GM23338 (cell line): ENCODE results near the gene MED9. TPM values are rescaled to one million over a fixed set of nuclear protein-coding genes. Genes with fewer than 3 reads are reported as not detected.

Experiments used
- ATAC-seq: fragments of 200-7000 bp; cut with Tn5 transposase; 3 replicates; pipeline ENCODE4 v1.9.1; 2020
- DNase-seq: peaks from one replicate; pipeline ENCODE4 v3.0.0-alpha.2; 2015; ENCODE audit warnings: low spot score
- H2AFZ ChIP-seq: fragments of 200-600 bp; sonication (generic); 2 replicates; pipeline ENCODE4 v1.8.0; 2016; ENCODE audit warnings: antibody characterized with exemption, mild to moderate bottlenecking, moderate library complexity
- H3F3A ChIP-seq: fragments of 200-600 bp; sonication (generic); replicated peaks from 2 replicates; pipeline ENCODE4 v1.8.0; 2017; ENCODE audit warnings: antibody characterized with exemption, mixed run types, low read depth
- H3K27ac ChIP-seq: fragments of 200-600 bp; sonication (generic); 2 replicates; pipeline ENCODE4 v1.6.1; 2016; ENCODE audit warnings: low read depth
- H3K27me3 ChIP-seq: fragments of 200-600 bp; sonication (generic); 2 replicates; pipeline ENCODE4 v1.8.0; 2016; ENCODE audit warnings: mild to moderate bottlenecking, mixed run types, moderate library complexity; ENCODE audit not compliant: insufficient read depth
- H3K36me3 ChIP-seq: fragments of 200-600 bp; sonication (generic); 2 replicates; pipeline ENCODE4 v1.8.0; 2016; ENCODE audit warnings: mild to moderate bottlenecking; ENCODE audit not compliant: insufficient read depth
- H3K4me1 ChIP-seq: fragments of 200-600 bp; sonication (generic); 2 replicates; pipeline ENCODE4 v1.8.0; 2016; ENCODE audit warnings: mild to moderate bottlenecking, moderate library complexity; ENCODE audit not compliant: insufficient read depth
- H3K4me2 ChIP-seq: fragments of 200-600 bp; sonication (generic); 2 replicates; pipeline ENCODE4 v1.7.1; 2017; ENCODE audit warnings: mixed run types
- H3K4me3 ChIP-seq: fragments of 200-600 bp; sonication (generic); 2 replicates; pipeline ENCODE4 v1.6.1; 2016; ENCODE audit warnings: mixed run types
- H3K79me2 ChIP-seq: fragments of 200-600 bp; sonication (generic); replicated peaks from 2 replicates; pipeline ENCODE4 v1.8.0; 2017; ENCODE audit warnings: mild to moderate bottlenecking; ENCODE audit not compliant: insufficient read depth
- H3K9me2 ChIP-seq: fragments of 200-600 bp; sonication (generic); 2 replicates; pipeline ENCODE4 v1.8.0; 2017; ENCODE audit not compliant: insufficient read depth
- H4K20me1 ChIP-seq: fragments of 200-600 bp; sonication (generic); replicated peaks from 2 replicates; pipeline ENCODE4 v1.8.0; 2017; ENCODE audit warnings: mild to moderate bottlenecking; ENCODE audit not compliant: insufficient read depth
- H3K27ac Mint-ChIP-seq: 2 replicates; pipeline ENCODE4 v1.8.0; 2020; ENCODE audit warnings: inconsistent platforms, mild to moderate bottlenecking, moderate library complexity, mixed read lengths
- H3K27me3 Mint-ChIP-seq: 3 replicates; pipeline ENCODE4 v1.8.0; 2022; ENCODE audit warnings: low read depth, mild to moderate bottlenecking, moderate library complexity, mixed read lengths, inconsistent platforms; ENCODE audit not compliant: insufficient read depth, poor library complexity
- H3K36me3 Mint-ChIP-seq: 3 replicates; pipeline ENCODE4 v1.8.0; 2021; ENCODE audit warnings: low read depth, mild to moderate bottlenecking, inconsistent platforms, moderate library complexity, mixed read lengths
- H3K4me1 Mint-ChIP-seq: 3 replicates; pipeline ENCODE4 v1.8.0; 2020; ENCODE audit warnings: mild to moderate bottlenecking, inconsistent platforms, mixed read lengths
- H3K4me3 Mint-ChIP-seq: 3 replicates; pipeline ENCODE4 v1.8.0; 2021; ENCODE audit warnings: moderate library complexity, mild to moderate bottlenecking, inconsistent platforms, mixed read lengths
- H3K9me3 Mint-ChIP-seq: 3 replicates; pipeline ENCODE4 v1.8.0; 2020; ENCODE audit warnings: moderate library complexity, mild to moderate bottlenecking, inconsistent platforms, mixed read lengths
- CREB1 ChIP-seq: fragments of 250-450 bp; sonication (Bioruptor Pico); IDR thresholded peaks from 2 replicates; pipeline ENCODE4 v1.5.0; 2020; ENCODE audit warnings: low read depth, mild to moderate bottlenecking, moderate library complexity
- EZH2 ChIP-seq: fragments of 200-600 bp; sonication (generic); IDR thresholded peaks from one replicate; pipeline ENCODE4 v1.8.0; 2017; ENCODE audit warnings: antibody characterized with exemption, mild to moderate bottlenecking, low read depth; ENCODE audit not compliant: unreplicated experiment
- JUNB ChIP-seq: IDR thresholded peaks from one replicate; pipeline ENCODE4 v1.6.1; 2016; ENCODE audit warnings: antibody characterized with exemption; ENCODE audit not compliant: unreplicated experiment
- NANOG ChIP-seq: IDR thresholded peaks from 2 replicates; pipeline ENCODE4 v1.6.1; 2016; ENCODE audit warnings: antibody characterized with exemption, borderline replicate concordance
- POLR2AphosphoS5 ChIP-seq: IDR thresholded peaks from 2 replicates; pipeline ENCODE4 v1.6.1; 2016; ENCODE audit warnings: antibody characterized with exemption, low read depth
- ZNF331 ChIP-seq: fragments of 250-450 bp; sonication (Bioruptor Pico); IDR thresholded peaks from 2 replicates; pipeline ENCODE4 v1.5.0; 2020; ENCODE audit warnings: low read depth, mild to moderate bottlenecking, moderate library complexity
- polyA plus RNA-seq: library from polyadenylated mRNA; unstranded; fragments of >200 nt; fragmentation: Nextera tagmentation; extraction: Ambion mirVana; gene quantifications from 2 replicates; pipeline ENCODE4 v1.2.1, GENCODE V29; 2016
- total RNA-seq: library from RNA; depleted of rRNA; stranded (reverse); fragments of >200 nt; shearing (Covaris generic); gene quantifications from 2 replicates; pipeline ENCODE4 v1.2.3, GENCODE V29; 2014
- TF ChIP-seq, protein P1 (sequence below), 2 experiments: fragments of 200-600 bp in 1 of 2; sonication (generic) in 1 of 2; conservative IDR thresholded peaks; 2 replicates each; pipeline versions ENCODE4 v1.5.1 to v1.6.1; 2016 to 2017; ENCODE audit warnings: antibody characterized with exemption in 2 of 2, low read depth in 2 of 2, mild to moderate bottlenecking in 2 of 2, moderate library complexity in 1 of 2
- TF ChIP-seq, protein P2 (sequence below): fragments of 250-450 bp; sonication (Bioruptor Pico); IDR thresholded peaks from 2 replicates; pipeline ENCODE4 v1.5.0; 2020; ENCODE audit warnings: mild to moderate bottlenecking, moderate library complexity

The MED9 gene
- total and polyA plus RNA-seq, 2 experiments from 2014 or later: 17.3 to 19.9 TPM

DNA sequence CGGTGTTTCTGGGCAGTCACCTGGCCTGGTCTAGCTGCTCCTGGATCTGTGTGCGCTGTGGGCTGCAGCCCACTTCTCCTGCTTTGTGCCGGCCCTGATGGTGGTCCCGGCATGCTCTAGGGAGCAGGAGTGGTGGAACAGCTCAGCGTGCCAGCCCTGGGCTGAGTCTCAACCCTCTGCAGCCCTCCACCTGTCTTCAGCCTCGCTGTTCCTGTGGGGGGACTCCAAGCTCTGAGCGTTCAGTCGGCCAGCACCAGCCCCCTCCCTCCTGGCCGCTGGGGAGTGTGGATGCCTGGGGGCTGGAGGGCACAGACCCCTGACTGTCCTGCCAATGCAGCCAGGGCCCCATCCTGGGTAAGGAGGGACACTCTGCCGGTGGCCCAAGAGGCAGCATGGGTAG lies 43.1 kb downstream of the MED9 start:
- Histone ChIP-seq H3K4me1 (peaks cover 16% of the 10 kb centered on the region), H3K27ac (no peak overlapping the region), H3K4me2 (no peak overlapping the region), H3F3A (0 out of 2 replicates have a peak, but pooled peaks cover 3% of the 10 kb centered on the region), H4K20me1 (no peaks in the 10 kb centered on the region), H3K36me3 (no peaks in the 10 kb centered on the region), H3K9me2 (no peaks in the 10 kb centered on the region), H3K79me2 (no peaks in the 10 kb centered on the region), H3K27me3 (no peaks in the 10 kb centered on the region), H2AFZ (no peak overlapping the region), H3K4me3 (no peak overlapping the region)
- Mint-ChIP-seq H3K27me3 (peaks cover 12% of the 10 kb centered on the region), H3K4me1 (peaks cover 39% of the 10 kb centered on the region), H3K27ac (no peak overlapping the region), H3K36me3 (no peaks in the 10 kb centered on the region; the same call in 2 of the 3 replicates), H3K4me3 (no peak overlapping the region), H3K9me3 (peaks cover under 1% of the 10 kb centered on the region; the same call in 2 of the 3 replicates)
- TF ChIP-seq, protein P1, sequence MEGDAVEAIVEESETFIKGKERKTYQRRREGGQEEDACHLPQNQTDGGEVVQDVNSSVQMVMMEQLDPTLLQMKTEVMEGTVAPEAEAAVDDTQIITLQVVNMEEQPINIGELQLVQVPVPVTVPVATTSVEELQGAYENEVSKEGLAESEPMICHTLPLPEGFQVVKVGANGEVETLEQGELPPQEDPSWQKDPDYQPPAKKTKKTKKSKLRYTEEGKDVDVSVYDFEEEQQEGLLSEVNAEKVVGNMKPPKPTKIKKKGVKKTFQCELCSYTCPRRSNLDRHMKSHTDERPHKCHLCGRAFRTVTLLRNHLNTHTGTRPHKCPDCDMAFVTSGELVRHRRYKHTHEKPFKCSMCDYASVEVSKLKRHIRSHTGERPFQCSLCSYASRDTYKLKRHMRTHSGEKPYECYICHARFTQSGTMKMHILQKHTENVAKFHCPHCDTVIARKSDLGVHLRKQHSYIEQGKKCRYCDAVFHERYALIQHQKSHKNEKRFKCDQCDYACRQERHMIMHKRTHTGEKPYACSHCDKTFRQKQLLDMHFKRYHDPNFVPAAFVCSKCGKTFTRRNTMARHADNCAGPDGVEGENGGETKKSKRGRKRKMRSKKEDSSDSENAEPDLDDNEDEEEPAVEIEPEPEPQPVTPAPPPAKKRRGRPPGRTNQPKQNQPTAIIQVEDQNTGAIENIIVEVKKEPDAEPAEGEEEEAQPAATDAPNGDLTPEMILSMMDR (conservative IDR thresholded peaks at IDR 0.05; ENCODE audit: low read depth in 2 of 2): no peak
- no peak for TF ChIP-seq CREB1 (CRISPR knock-in tag)
- no peak for TF ChIP-seq JUNB
- TF ChIP-seq NANOG: no peak
- no peak for TF ChIP-seq POLR2AphosphoS5
- TF ChIP-seq EZH2: no peak
- TF ChIP-seq ZNF331 (CRISPR knock-in tag): no peak
- TF ChIP-seq, protein P2, sequence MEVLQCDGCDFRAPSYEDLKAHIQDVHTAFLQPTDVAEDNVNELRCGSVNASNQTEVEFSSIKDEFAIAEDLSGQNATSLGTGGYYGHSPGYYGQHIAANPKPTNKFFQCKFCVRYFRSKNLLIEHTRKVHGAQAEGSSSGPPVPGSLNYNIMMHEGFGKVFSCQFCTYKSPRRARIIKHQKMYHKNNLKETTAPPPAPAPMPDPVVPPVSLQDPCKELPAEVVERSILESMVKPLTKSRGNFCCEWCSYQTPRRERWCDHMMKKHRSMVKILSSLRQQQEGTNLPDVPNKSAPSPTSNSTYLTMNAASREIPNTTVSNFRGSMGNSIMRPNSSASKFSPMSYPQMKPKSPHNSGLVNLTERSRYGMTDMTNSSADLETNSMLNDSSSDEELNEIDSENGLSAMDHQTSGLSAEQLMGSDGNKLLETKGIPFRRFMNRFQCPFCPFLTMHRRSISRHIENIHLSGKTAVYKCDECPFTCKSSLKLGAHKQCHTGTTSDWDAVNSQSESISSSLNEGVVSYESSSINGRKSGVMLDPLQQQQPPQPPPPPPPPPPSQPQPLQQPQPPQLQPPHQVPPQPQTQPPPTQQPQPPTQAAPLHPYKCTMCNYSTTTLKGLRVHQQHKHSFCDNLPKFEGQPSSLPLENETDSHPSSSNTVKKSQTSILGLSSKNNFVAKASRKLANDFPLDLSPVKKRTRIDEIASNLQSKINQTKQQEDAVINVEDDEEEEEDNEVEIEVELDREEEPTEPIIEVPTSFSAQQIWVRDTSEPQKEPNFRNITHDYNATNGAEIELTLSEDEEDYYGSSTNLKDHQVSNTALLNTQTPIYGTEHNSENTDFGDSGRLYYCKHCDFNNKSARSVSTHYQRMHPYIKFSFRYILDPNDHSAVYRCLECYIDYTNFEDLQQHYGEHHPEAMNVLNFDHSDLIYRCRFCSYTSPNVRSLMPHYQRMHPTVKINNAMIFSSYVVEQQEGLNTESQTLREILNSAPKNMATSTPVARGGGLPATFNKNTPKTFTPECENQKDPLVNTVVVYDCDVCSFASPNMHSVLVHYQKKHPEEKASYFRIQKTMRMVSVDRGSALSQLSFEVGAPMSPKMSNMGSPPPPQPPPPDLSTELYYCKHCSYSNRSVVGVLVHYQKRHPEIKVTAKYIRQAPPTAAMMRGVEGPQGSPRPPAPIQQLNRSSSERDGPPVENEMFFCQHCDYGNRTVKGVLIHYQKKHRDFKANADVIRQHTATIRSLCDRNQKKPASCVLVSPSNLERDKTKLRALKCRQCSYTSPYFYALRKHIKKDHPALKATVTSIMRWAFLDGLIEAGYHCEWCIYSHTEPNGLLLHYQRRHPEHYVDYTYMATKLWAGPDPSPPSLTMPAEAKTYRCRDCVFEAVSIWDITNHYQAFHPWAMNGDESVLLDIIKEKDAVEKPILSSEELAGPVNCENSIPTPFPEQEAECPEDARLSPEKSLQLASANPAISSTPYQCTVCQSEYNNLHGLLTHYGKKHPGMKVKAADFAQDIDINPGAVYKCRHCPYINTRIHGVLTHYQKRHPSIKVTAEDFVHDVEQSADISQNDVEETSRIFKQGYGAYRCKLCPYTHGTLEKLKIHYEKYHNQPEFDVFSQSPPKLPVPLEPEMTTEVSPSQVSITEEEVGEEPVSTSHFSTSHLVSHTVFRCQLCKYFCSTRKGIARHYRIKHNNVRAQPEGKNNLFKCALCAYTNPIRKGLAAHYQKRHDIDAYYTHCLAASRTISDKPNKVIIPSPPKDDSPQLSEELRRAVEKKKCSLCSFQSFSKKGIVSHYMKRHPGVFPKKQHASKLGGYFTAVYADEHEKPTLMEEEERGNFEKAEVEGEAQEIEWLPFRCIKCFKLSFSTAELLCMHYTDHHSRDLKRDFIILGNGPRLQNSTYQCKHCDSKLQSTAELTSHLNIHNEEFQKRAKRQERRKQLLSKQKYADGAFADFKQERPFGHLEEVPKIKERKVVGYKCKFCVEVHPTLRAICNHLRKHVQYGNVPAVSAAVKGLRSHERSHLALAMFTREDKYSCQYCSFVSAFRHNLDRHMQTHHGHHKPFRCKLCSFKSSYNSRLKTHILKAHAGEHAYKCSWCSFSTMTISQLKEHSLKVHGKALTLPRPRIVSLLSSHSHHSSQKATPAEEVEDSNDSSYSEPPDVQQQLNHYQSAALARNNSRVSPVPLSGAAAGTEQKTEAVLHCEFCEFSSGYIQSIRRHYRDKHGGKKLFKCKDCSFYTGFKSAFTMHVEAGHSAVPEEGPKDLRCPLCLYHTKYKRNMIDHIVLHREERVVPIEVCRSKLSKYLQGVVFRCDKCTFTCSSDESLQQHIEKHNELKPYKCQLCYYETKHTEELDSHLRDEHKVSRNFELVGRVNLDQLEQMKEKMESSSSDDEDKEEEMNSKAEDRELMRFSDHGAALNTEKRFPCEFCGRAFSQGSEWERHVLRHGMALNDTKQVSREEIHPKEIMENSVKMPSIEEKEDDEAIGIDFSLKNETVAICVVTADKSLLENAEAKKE (CRISPR knock-in tag): no peak
- no peak for DNase-seq
- no peak for ATAC-seq
